HepG2 (cell line): ENCODE results near the gene PCDHA12. TPM values are rescaled to one million over a fixed set of nuclear protein-coding genes. Genes with fewer than 3 reads are reported as not detected.
"Not testable (repeated sequence)": the region's sequence is repeated elsewhere in the genome, so short reads cannot be mapped to it uniquely, and the experiment has no call there.

Experiments used
- ATAC-seq: fragments of 200-7000 bp; cut with Tn5 transposase; 3 replicates; pipeline ENCODE4 v1.9.1; 2020; ENCODE audit warnings: mild to moderate bottlenecking, moderate library complexity
- BruUV-seq: library from RNA; stranded (reverse); fragments of 400-500 nt; replicated peaks from 2 replicates; lab custom pipeline; 2021; lab: Mats Ljungman, UMichigan
- CTCF ChIA-PET: fragments of 300-600 bp; formaldehyde crosslinking; extraction: SDS; loops from one replicate; lab custom pipeline; 2021; ENCODE audit warnings: low total read pairs, inconsistent platforms, low intra/inter-chr PET ratio; lab: Yijun Ruan, JAX
- POLR2A ChIA-PET: fragments of 350-600 bp; sonication (Branson Sonifier 250); formaldehyde crosslinking; loops from one replicate; lab custom pipeline; 2020; ENCODE audit warnings: antibody characterized with exemption, inconsistent platforms; lab: Yijun Ruan, JAX
- DNase-seq: peaks from one replicate; pipeline ENCODE4 v3.0.0-alpha.2; 2015; ENCODE audit warnings: low spot score
- FAIRE-seq: peaks from 3 replicates; lab custom pipeline; 2011; peaks lifted over from hg19 to GRCh38; lab: Jason Lieb, UNC
- H2AFZ ChIP-seq: one replicate; pipeline ENCODE4 v1.6.1; 2011; ENCODE audit warnings: low read length, inconsistent platforms
- H3K27ac ChIP-seq: fragments of 300-600 bp; 3 replicates; pipeline ENCODE4 v1.8.0; 2011; ENCODE audit warnings: mixed run types, mild to moderate bottlenecking, mixed read lengths, low read length, inconsistent platforms; ENCODE audit not compliant: insufficient read depth; ENCODE audit errors: extremely low read length
- H3K27me3 ChIP-seq, 2 experiments: fragments of 200-600 bp in 1 of 2; 2 replicates in 1 of 2; 3 replicates in 1 of 2; pipeline versions ENCODE4 v1.6.0 to v1.8.0; 2011; ENCODE audit warnings: low read length in 2 of 2, mild to moderate bottlenecking in 2 of 2, moderate library complexity in 2 of 2, inconsistent platforms in 1 of 2; ENCODE audit not compliant: insufficient read depth in 2 of 2, control insufficient read depth in 1 of 2
- H3K36me3 ChIP-seq, 2 experiments: fragments of 200-600 bp in 1 of 2; replicated peaks in 1 of 2; 2 replicates in 1 of 2; 3 replicates in 1 of 2; pipeline versions ENCODE4 v1.5.1 to v1.8.0; 2011; ENCODE audit warnings: low read length in 2 of 2, inconsistent platforms in 1 of 2; ENCODE audit not compliant: insufficient read depth in 2 of 2, control insufficient read depth in 1 of 2
- H3K4me1 ChIP-seq: 2 replicates; pipeline ENCODE4 v1.5.1; 2012; ENCODE audit warnings: low read length, inconsistent platforms; ENCODE audit not compliant: insufficient read depth
- H3K4me2 ChIP-seq: 2 replicates; pipeline ENCODE4 v1.6.0; 2011; ENCODE audit warnings: low read depth, low read length, inconsistent platforms
- H3K4me3 ChIP-seq, 3 experiments: fragments of 200-600 bp in 1 of 3; sonication (generic), shearing (Covaris generic) in 1 of 3; replicated peaks in 1 of 3; 2 replicates each; pipeline ENCODE4 v1.5.1; 2011 to 2016; ENCODE audit warnings: low read length in 3 of 3, inconsistent platforms in 2 of 3, low read depth in 2 of 3, mild to moderate bottlenecking in 2 of 3, control low read depth in 1 of 3, mixed read lengths in 1 of 3; ENCODE audit not compliant: insufficient read depth in 1 of 3
- H3K79me2 ChIP-seq: one replicate; pipeline ENCODE4 v1.6.1; 2011; ENCODE audit warnings: low read length, inconsistent platforms; ENCODE audit not compliant: insufficient read depth
- H3K9ac ChIP-seq: 2 replicates; pipeline ENCODE4 v1.6.0; 2011; ENCODE audit warnings: mild to moderate bottlenecking, low read depth, low read length, inconsistent platforms; ENCODE audit not compliant: insufficient read depth
- H3K9me3 ChIP-seq: 2 replicates; pipeline ENCODE4 v1.5.1; 2012; ENCODE audit warnings: mild to moderate bottlenecking, low read length
- H4K20me1 ChIP-seq: 2 replicates; pipeline ENCODE4 v1.6.0; 2011; ENCODE audit warnings: inconsistent platforms, mild to moderate bottlenecking, low read length, moderate library complexity; ENCODE audit not compliant: insufficient read depth
- ADNP ChIP-seq: sonication (generic); formaldehyde crosslinking; IDR thresholded peaks from 2 replicates; pipeline ENCODE4 v1.4.0; 2020; ENCODE audit warnings: missing genetic modification reagents
- ELF3 ChIP-seq: IDR thresholded peaks from 2 replicates; pipeline ENCODE4 v1.6.1; 2016; ENCODE audit warnings: missing genetic modification reagents, missing compliant biosample characterization
- HNRNPLL ChIP-seq: fragments of 200-400 bp; formaldehyde crosslinking; IDR thresholded peaks from 2 replicates; pipeline ENCODE4 v1.6.1; 2017; ENCODE audit warnings: mild to moderate bottlenecking, low read depth, low read length; ENCODE audit not compliant: poor library complexity, severe bottlenecking
- KMT2B ChIP-seq: IDR thresholded peaks from 2 replicates; pipeline ENCODE4 v1.6.1; 2016; ENCODE audit warnings: missing genetic modification reagents, missing compliant biosample characterization
- PHF8 ChIP-seq: sonication (generic); formaldehyde crosslinking; IDR thresholded peaks from 2 replicates; pipeline ENCODE4 v1.5.0; 2020; ENCODE audit warnings: missing genetic modification reagents
- PTBP1 ChIP-seq: fragments of 200-400 bp; formaldehyde crosslinking; IDR thresholded peaks from 2 replicates; pipeline ENCODE4 v1.6.1; 2018; ENCODE audit warnings: low read length, low read depth; ENCODE audit not compliant: poor library complexity, severe bottlenecking
- ZNF589 ChIP-seq: sonication (generic); formaldehyde crosslinking; conservative IDR thresholded peaks from 2 replicates; pipeline ENCODE4 v1.8.0; 2022; ENCODE audit warnings: mild to moderate bottlenecking, moderate library complexity, missing genetic modification reagents
- ZSCAN22 ChIP-seq: sonication (generic); formaldehyde crosslinking; IDR thresholded peaks from 2 replicates; pipeline ENCODE4 v1.4.0; 2020; ENCODE audit warnings: mild to moderate bottlenecking, missing genetic modification reagents
- WGBS: methylation state at CpG from one replicate; pipeline ENCODE4 v1.1.6; 2017; ENCODE audit warnings: low lambda C conversion rate; 5-methylcytosine and 5-hydroxymethylcytosine counted together
- in situ Hi-C: cut with HindIII; loops from 2 replicates; pipeline ENCODE4 v1.10.0; 2017; ENCODE audit warnings: low pct_unique_long_range_greater_than_20kb; ENCODE audit not compliant: extremely low pct_ligation_motif_present
- intact Hi-C: fragments of 100-400 bp; cut with micrococcal nuclease; formaldehyde crosslinking; loops from one replicate; pipeline ENCODE4 v1.10.0; 2022; ENCODE audit not compliant: unreplicated experiment
- polyA plus RNA-seq, 8 experiments: library from polyadenylated mRNA; depleted of rRNA in 3 of 8; stranded (reverse) in 7 of 8; unstranded in 1 of 8; fragments of >200 nt; fragmentation: Illumina TruSeq in 4 of 8; extraction: Trizol in 4 of 8; gene quantifications; 2 replicates each; pipeline versions ENCODE4 v1.2.1 to v1.2.3, GENCODE V29; 2011 to 2016; ENCODE audit warnings: low read depth in 4 of 8, missing spikeins in 1 of 8, mixed read lengths in 1 of 8; ENCODE audit not compliant: insufficient read depth in 1 of 8
- total RNA-seq, 5 experiments: library from RNA; depleted of rRNA; stranded (reverse); fragments of >200 nt; fragmentation: Illumina TruSeq; extraction: Trizol; gene quantifications; 2 replicates each; pipeline ENCODE4 v1.2.3, GENCODE V29; 2016; ENCODE audit warnings: low read depth in 1 of 5
- TF ChIP-seq, protein P1 (sequence below): sonication (generic); formaldehyde crosslinking; IDR thresholded peaks from 2 replicates; pipeline ENCODE4 v1.5.0; 2020; ENCODE audit warnings: mild to moderate bottlenecking, missing genetic modification reagents, moderate library complexity
- TF ChIP-seq, protein P2 (sequence below): sonication (generic); formaldehyde crosslinking; IDR thresholded peaks from 2 replicates; pipeline ENCODE4 v1.8.0; 2022; ENCODE audit warnings: missing genetic modification reagents, mild to moderate bottlenecking, borderline replicate concordance
- TF ChIP-seq, protein P3 (sequence below): sonication (generic); formaldehyde crosslinking; IDR thresholded peaks from 2 replicates; pipeline ENCODE4 v1.5.1; 2020; ENCODE audit warnings: mild to moderate bottlenecking, missing genetic modification reagents, moderate library complexity

Gene PCDHA12
- total and polyA plus RNA-seq, 2 of the 13 experiments (the other 11 are each of a cell fraction or from before 2014, with no cell fraction given) = not detected

DNA sequence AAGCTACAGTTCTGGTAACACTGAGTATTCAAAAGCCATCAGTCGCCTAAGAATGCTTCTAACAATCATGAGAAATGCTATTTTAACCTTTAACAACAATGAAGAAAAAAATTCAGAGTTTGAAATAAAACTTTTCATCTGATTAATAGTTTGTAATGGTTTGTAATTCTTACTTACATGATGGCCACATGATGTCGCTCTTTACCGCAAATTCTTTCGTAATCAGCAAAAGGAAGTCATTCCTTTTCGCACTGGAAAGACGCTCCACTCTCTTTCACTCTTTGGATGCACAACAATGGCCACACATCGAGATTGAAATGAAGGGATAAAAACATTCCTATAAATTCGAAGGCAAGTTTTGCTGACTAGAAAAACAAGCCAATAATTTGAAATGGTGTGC, 41.1 kb upstream of the PCDHA12 start, which contains the start of gene PCDHA7 (continued):
- TF ChIP-seq ADNP (no peak), ZNF589 (CRISPR knock-in tag) (no peak), KMT2B (CRISPR knock-in tag) (no peak), PTBP1 (no peak), ELF3 (CRISPR knock-in tag) (peak; percentile 32; the same call in 1 of the 2 replicates), ZSCAN22 (CRISPR knock-in tag) (no peak)
- TF ChIP-seq, protein P1, sequence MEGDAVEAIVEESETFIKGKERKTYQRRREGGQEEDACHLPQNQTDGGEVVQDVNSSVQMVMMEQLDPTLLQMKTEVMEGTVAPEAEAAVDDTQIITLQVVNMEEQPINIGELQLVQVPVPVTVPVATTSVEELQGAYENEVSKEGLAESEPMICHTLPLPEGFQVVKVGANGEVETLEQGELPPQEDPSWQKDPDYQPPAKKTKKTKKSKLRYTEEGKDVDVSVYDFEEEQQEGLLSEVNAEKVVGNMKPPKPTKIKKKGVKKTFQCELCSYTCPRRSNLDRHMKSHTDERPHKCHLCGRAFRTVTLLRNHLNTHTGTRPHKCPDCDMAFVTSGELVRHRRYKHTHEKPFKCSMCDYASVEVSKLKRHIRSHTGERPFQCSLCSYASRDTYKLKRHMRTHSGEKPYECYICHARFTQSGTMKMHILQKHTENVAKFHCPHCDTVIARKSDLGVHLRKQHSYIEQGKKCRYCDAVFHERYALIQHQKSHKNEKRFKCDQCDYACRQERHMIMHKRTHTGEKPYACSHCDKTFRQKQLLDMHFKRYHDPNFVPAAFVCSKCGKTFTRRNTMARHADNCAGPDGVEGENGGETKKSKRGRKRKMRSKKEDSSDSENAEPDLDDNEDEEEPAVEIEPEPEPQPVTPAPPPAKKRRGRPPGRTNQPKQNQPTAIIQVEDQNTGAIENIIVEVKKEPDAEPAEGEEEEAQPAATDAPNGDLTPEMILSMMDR (CRISPR knock-in tag) = peak; percentile 54
- TF ChIP-seq, protein P2, sequence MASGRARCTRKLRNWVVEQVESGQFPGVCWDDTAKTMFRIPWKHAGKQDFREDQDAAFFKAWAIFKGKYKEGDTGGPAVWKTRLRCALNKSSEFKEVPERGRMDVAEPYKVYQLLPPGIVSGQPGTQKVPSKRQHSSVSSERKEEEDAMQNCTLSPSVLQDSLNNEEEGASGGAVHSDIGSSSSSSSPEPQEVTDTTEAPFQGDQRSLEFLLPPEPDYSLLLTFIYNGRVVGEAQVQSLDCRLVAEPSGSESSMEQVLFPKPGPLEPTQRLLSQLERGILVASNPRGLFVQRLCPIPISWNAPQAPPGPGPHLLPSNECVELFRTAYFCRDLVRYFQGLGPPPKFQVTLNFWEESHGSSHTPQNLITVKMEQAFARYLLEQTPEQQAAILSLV (CRISPR knock-in tag) = no peak

DNA sequence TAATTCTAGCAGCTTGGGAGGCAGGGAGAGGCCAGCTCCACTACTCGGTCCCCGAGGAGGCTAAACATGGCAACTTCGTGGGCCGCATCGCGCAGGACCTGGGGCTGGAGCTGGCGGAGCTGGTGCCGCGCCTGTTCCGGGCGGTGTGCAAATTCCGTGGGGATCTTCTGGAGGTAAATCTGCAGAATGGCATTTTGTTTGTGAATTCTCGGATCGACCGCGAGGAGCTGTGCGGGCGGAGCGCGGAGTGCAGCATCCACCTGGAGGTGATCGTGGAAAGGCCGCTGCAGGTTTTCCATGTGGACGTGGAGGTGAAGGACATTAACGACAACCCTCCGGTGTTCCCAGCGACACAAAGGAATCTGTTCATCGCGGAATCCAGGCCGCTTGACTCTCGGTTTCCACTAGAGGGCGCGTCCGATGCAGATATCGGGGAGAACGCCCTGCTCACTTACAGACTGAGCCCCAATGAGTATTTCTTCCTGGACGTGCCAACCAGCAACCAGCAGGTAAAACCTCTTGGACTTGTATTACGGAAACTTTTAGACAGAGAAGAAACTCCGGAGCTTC, 40.6 kb upstream of the PCDHA12 start:
- H3K4me2 ChIP-seq = peak overlapping the region; percentile 78
- H4K20me1 ChIP-seq, H3K79me2 ChIP-seq, H3K27me3 ChIP-seq, CTCF ChIA-PET, intact Hi-C loops, POLR2A ChIA-PET, H2AFZ ChIP-seq, H3K4me1 ChIP-seq, in situ Hi-C loops, H3K9me3 ChIP-seq, H3K27ac ChIP-seq, FAIRE-seq, DNase-seq, H3K36me3 ChIP-seq: not testable (repeated sequence)
- peak overlapping the region; percentile 36; the same call in 1 of the 2 replicates for H3K9ac ChIP-seq
- 0 out of 2 replicates have a peak, but pooled peaks have one; percentile 24 for TF ChIP-seq PHF8 (CRISPR knock-in tag)
- TF ChIP-seq ELF3 (CRISPR knock-in tag) = 0 out of 2 replicates have a peak, but pooled peaks have one; percentile 2
- TF ChIP-seq, protein P3, sequence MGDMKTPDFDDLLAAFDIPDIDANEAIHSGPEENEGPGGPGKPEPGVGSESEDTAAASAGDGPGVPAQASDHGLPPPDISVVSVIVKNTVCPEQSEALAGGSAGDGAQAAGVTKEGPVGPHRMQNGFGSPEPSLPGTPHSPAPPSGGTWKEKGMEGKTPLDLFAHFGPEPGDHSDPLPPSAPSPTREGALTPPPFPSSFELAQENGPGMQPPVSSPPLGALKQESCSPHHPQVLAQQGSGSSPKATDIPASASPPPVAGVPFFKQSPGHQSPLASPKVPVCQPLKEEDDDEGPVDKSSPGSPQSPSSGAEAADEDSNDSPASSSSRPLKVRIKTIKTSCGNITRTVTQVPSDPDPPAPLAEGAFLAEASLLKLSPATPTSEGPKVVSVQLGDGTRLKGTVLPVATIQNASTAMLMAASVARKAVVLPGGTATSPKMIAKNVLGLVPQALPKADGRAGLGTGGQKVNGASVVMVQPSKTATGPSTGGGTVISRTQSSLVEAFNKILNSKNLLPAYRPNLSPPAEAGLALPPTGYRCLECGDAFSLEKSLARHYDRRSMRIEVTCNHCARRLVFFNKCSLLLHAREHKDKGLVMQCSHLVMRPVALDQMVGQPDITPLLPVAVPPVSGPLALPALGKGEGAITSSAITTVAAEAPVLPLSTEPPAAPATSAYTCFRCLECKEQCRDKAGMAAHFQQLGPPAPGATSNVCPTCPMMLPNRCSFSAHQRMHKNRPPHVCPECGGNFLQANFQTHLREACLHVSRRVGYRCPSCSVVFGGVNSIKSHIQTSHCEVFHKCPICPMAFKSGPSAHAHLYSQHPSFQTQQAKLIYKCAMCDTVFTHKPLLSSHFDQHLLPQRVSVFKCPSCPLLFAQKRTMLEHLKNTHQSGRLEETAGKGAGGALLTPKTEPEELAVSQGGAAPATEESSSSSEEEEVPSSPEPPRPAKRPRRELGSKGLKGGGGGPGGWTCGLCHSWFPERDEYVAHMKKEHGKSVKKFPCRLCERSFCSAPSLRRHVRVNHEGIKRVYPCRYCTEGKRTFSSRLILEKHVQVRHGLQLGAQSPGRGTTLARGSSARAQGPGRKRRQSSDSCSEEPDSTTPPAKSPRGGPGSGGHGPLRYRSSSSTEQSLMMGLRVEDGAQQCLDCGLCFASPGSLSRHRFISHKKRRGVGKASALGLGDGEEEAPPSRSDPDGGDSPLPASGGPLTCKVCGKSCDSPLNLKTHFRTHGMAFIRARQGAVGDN (CRISPR knock-in tag) = peak; percentile 31; the same call in 1 of the 2 replicates
- peak; percentile 49 for TF ChIP-seq HNRNPLL
- WGBS = 54% methylated on average over 18 of the region's 38 CpGs
- H3K4me3 ChIP-seq = peak overlapping the region; percentile 62 to 68 (median 68)
- ATAC-seq = peak; percentile 78
- BruUV-seq = TSS peak; percentile 67
